AG09309 (cell line): ENCODE measurements around the gene CASQ2.

Experiments
- DNase-seq: peaks from one replicate; pipeline ENCODE4 v3.0.0-alpha.2; 2010; ENCODE audit warnings: low read depth
- H3K4me3 ChIP-seq: 2 replicates; pipeline ENCODE4 v1.5.1; 2011; ENCODE audit warnings: mild to moderate bottlenecking, low read depth, low read length, moderate library complexity; ENCODE audit not compliant: control insufficient read depth
- CTCF ChIP-seq: IDR thresholded peaks from 2 replicates; pipeline ENCODE4 v1.5.1; 2011; ENCODE audit warnings: mild to moderate bottlenecking, low read depth, low read length, inconsistent platforms; ENCODE audit not compliant: insufficient read depth, control insufficient read depth; ENCODE audit errors: missing control alignments

Gene CASQ2

GRCh38 chr1:115768549-115768948 is at the start of gene CASQ2:
CASQ2 (minus strand) TSS chr1:115768714; CDS start chr1:115768541, 173 bp downstream.
- TF ChIP-seq CTCF, result no peak
- DNase-seq, result no peak

GRCh38 chr1:115815694-115816093 is 47.2 kb upstream of the CASQ2 start:
- no peak for TF ChIP-seq CTCF
- DNase-seq, result no peak
- H3K4me3 ChIP-seq, result no peak overlapping the region

More at GRCh38 chr1:115768549-115768948, at the start of gene CASQ2:
- H3K4me3 ChIP-seq, result no peak within 1 kb of the TSS

- TF ChIP-seq CTCF, result no peak
- no peak overlapping the region for H3K4me3 ChIP-seq
- DNase-seq, result no peak
These were observed 46.3 kb upstream of the CASQ2 start for GRCh38 chr1:115814685-115815398.

- no peak for TF ChIP-seq CTCF
- no peak overlapping the region for H3K4me3 ChIP-seq
- DNase-seq, result no peak
These were observed 45.2 kb upstream of the CASQ2 start for GRCh38 chr1:115813727-115814126.

GRCh38 chr1:115811140-115811828 is 42.8 kb upstream of the CASQ2 start:
- H3K4me3 ChIP-seq, result no peak overlapping the region
- no peak for DNase-seq

GRCh38 chr1:115810609-115811008 is 42.1 kb upstream of the CASQ2 start:
- TF ChIP-seq CTCF, result no peak
- H3K4me3 ChIP-seq, result no peak overlapping the region
- no peak for DNase-seq

More at GRCh38 chr1:115811140-115811828, 42.8 kb upstream of the CASQ2 start:
- no peak for TF ChIP-seq CTCF
